Panc1 (cell line): ENCODE data around the gene ABRAXAS1. TPM values are rescaled to one million over a fixed set of nuclear protein-coding genes. Genes with fewer than 3 reads are reported as not detected.
A peak's percentile ranks its signal among the peaks of the same experiment; 100 is the strongest.

Experiments used
- ATAC-seq: fragments of 200-7000 bp; cut with Tn5 transposase; 2 replicates; pipeline ENCODE4 v1.9.1; 2020; ENCODE audit warnings: mild to moderate bottlenecking, moderate library complexity
- BruUV-seq: library from RNA; stranded (reverse); fragments of 400-500 nt; replicated peaks from 2 replicates; lab custom pipeline; 2021; lab: Mats Ljungman, UMichigan
- CTCF ChIA-PET: fragments of 300-600 bp; sonication (Branson Sonifier 250); formaldehyde crosslinking; loops from one replicate; lab custom pipeline; 2022; ENCODE audit warnings: antibody characterized with exemption; lab: Charles Lee
- POLR2A ChIA-PET: fragments of 300-600 bp; sonication (Branson Sonifier 250); formaldehyde crosslinking; loops from one replicate; lab custom pipeline; 2022; ENCODE audit warnings: antibody characterized with exemption; lab: Charles Lee
- DNase-seq: peaks from one replicate; pipeline ENCODE4 v3.0.0-alpha.2; 2010; ENCODE audit warnings: low read depth, low spot score
- H3K27ac ChIP-seq: 2 replicates; pipeline ENCODE4 v1.5.1; 2011; ENCODE audit warnings: mild to moderate bottlenecking, low read length, inconsistent platforms
- H3K27me3 ChIP-seq: fragments of 200-500 bp; sonication (Bioruptor generic); 2 replicates; pipeline ENCODE4 v1.6.0; 2014; ENCODE audit warnings: low read length, inconsistent platforms; ENCODE audit not compliant: control insufficient read depth, insufficient read depth
- H3K36me3 ChIP-seq: fragments of 200-500 bp; sonication (Bioruptor generic); 2 replicates; pipeline ENCODE4 v1.5.1; 2014; ENCODE audit warnings: inconsistent platforms, mild to moderate bottlenecking, low read length, moderate library complexity; ENCODE audit not compliant: control insufficient read depth, insufficient read depth
- H3K4me1 ChIP-seq: 2 replicates; pipeline ENCODE4 v1.5.1; 2011; ENCODE audit warnings: inconsistent platforms, mild to moderate bottlenecking, low read length, moderate library complexity; ENCODE audit not compliant: control insufficient read depth, insufficient read depth
- H3K4me3 ChIP-seq, 2 experiments: 2 replicates each; pipeline ENCODE4 v1.5.1; 2011 to 2012; ENCODE audit warnings: low read depth in 2 of 2, low read length in 2 of 2, mild to moderate bottlenecking in 2 of 2, inconsistent platforms in 1 of 2, moderate library complexity in 1 of 2
- H3K9me3 ChIP-seq: fragments of 200-500 bp; sonication (Bioruptor generic); 2 replicates; pipeline ENCODE4 v1.5.1; 2014; ENCODE audit warnings: low read depth, mild to moderate bottlenecking, inconsistent platforms, low read length, moderate library complexity; ENCODE audit not compliant: control insufficient read depth, insufficient read depth
- CTCF ChIP-seq: fragments of 450-650 bp; IDR thresholded peaks from 2 replicates; pipeline ENCODE4 v1.5.1; 2017; ENCODE audit warnings: mild to moderate bottlenecking
- POLR2AphosphoS5 ChIP-seq: IDR thresholded peaks from 2 replicates; pipeline ENCODE4 v1.6.1; 2012; ENCODE audit warnings: mild to moderate bottlenecking, low read depth, low read length, moderate library complexity
- REST ChIP-seq, 2 experiments: IDR thresholded peaks; 2 replicates each; pipeline ENCODE4 v1.6.1; 2011 to 2012; ENCODE audit warnings: low read depth in 2 of 2, control low read depth in 1 of 2, low read length in 1 of 2, mild to moderate bottlenecking in 1 of 2, moderate library complexity in 1 of 2; ENCODE audit not compliant: insufficient read depth in 1 of 2
- SIN3A ChIP-seq: IDR thresholded peaks from 2 replicates; pipeline ENCODE4 v1.6.1; 2012; ENCODE audit warnings: low read depth, mild to moderate bottlenecking, low read length, moderate library complexity, borderline replicate concordance; ENCODE audit not compliant: insufficient read depth
- TCF7L2 ChIP-seq: IDR thresholded peaks from 2 replicates; pipeline ENCODE4 v1.6.1; 2011; ENCODE audit warnings: mild to moderate bottlenecking, low read depth, low read length, inconsistent platforms
- in situ Hi-C: cut with HindIII; loops from 2 replicates; pipeline ENCODE4 v1.10.0; 2016; ENCODE audit warnings: low sequenced_read_pairs, low pct_unique_long_range_greater_than_20kb
- intact Hi-C: fragments of 100-400 bp; cut with micrococcal nuclease; formaldehyde crosslinking; loops from one replicate; pipeline ENCODE4 v1.10.0; 2022; ENCODE audit not compliant: unreplicated experiment
- total RNA-seq: library from RNA; stranded (reverse); gene quantifications from one replicate; pipeline ENCODE4 v1.2.1, GENCODE V29; 2021; ENCODE audit not compliant: unreplicated experiment

Gene ABRAXAS1
- total RNA-seq, 1 experiment from 2014 or later, result 8.3 TPM

- no peak for ATAC-seq
- Histone ChIP-seq H3K36me3 (peaks cover 32% of the 10 kb centered on the region), H3K27ac (peak overlapping the region; percentile 97), H3K27me3 (no peaks in the 10 kb centered on the region), H3K4me1 (peaks cover 10% of the 10 kb centered on the region; the same call in 1 of the 2 replicates), H3K9me3 (no peaks in the 10 kb centered on the region), H3K4me3 (peak overlapping the region; percentile 96 to 97)
- 0 out of 2 replicates have a peak, but pooled peaks have one; percentile 7 for TF ChIP-seq POLR2AphosphoS5
- no peak for TF ChIP-seq SIN3A
- POLR2A ChIA-PET, result no interaction called here
- BruUV-seq, result TSS peak; percentile 86
- intact Hi-C loops, result no loop called here
- CTCF ChIA-PET, result no interaction called here
- in situ Hi-C loops, result no loop called here
- no peak for DNase-seq
Observed at GRCh38 chr4:83456184-83456501, 28.8 kb downstream of the ABRAXAS1 start.

GRCh38 chr4:83455281-83456183, 29.4 kb downstream of the ABRAXAS1 start, which contains the start of the genes HELQ and MRPS18C:
TSS of gene HELQ (minus strand) at chr4:83455823. CDS start at chr4:83455693, 130 bp downstream.
TSS of gene MRPS18C (plus strand) at chr4:83456058. CDS start at chr4:83456078, 20 bp downstream.
- in situ Hi-C loops (no loop called here), intact Hi-C loops (no loop called here)
- peak within 1 kb of the TSS; percentile 97 for H3K27ac ChIP-seq
- ATAC-seq (peak; percentile 99), DNase-seq (peak; percentile 92)
- ChIA-PET POLR2A (no interaction called here), CTCF (no interaction called here)
- TSS peak; percentile 70 for BruUV-seq
- peak within 1 kb of the TSS; percentile 96 to 97 for H3K4me3 ChIP-seq
- H3K9me3 ChIP-seq, result no peaks in the 10 kb centered on the region
- peak; percentile 86 for TF ChIP-seq TCF7L2
- peak; percentile 21; the same call in 1 of the 2 replicates for TF ChIP-seq SIN3A
- TF ChIP-seq CTCF, result no peak
- no peak for TF ChIP-seq REST (IDR thresholded peaks at IDR 0.05; ENCODE audit: insufficient read depth in 1 of 2, low read depth in 2 of 2, low read length in 1 of 2)
- peak; percentile 93 for TF ChIP-seq POLR2AphosphoS5
- peaks cover 10% of the 10 kb centered on the region; the same call in 1 of the 2 replicates for H3K4me1 ChIP-seq
- H3K36me3 ChIP-seq, result peaks cover 32% of the 10 kb centered on the region
- no peaks in the 10 kb centered on the region for H3K27me3 ChIP-seq

- peaks cover 10% of the 10 kb centered on the region; the same call in 1 of the 2 replicates for H3K4me1 ChIP-seq
- in situ Hi-C loops, result no loop called here
Observed at GRCh38 chr4:83454686-83455085, 30.2 kb downstream of the ABRAXAS1 start.

More at GRCh38 chr4:83454686-83455085, 30.2 kb downstream of the ABRAXAS1 start:
- Histone ChIP-seq H3K9me3 (no peaks in the 10 kb centered on the region), H3K27ac (peak overlapping the region; percentile 97), H3K4me3 (peak overlapping the region; percentile 96 to 97), H3K27me3 (no peaks in the 10 kb centered on the region), H3K36me3 (peaks cover 30% of the 10 kb centered on the region)
- no TSS peak for BruUV-seq
- ATAC-seq (no peak), DNase-seq (no peak)
- POLR2A ChIA-PET, result no interaction called here
- TF ChIP-seq POLR2AphosphoS5 (no peak), REST (IDR thresholded peaks at IDR 0.05; ENCODE audit: insufficient read depth in 1 of 2, low read depth in 2 of 2, low read length in 1 of 2) (no peak), CTCF (no peak), TCF7L2 (no peak), SIN3A (no peak)
- CTCF ChIA-PET, result interaction anchor here (0.7 kb wide), 1 partner anchor 72 kb away, joined by 4 read pairs; no protein-coding TSS in a partner anchor
- intact Hi-C loops, result no loop called here
